K562 (cell line): ENCODE results near the gene HIKESHI. TPM values are rescaled to one million over a fixed set of nuclear protein-coding genes. Genes with fewer than 3 reads are reported as not detected.
"Not testable (repeated sequence)": the region's sequence is repeated elsewhere in the genome, so short reads cannot be mapped to it uniquely, and the experiment has no call there.

Experiments used
- ATAC-seq: fragments of 200-7000 bp; cut with Tn5 transposase; 3 replicates; pipeline ENCODE4 v1.9.1; 2020; ENCODE audit warnings: moderate library complexity
- BruUV-seq: library from RNA; stranded (reverse); fragments of 400-500 nt; replicated peaks from 2 replicates; lab custom pipeline; 2021; lab: Mats Ljungman, UMichigan
- CTCF ChIA-PET: fragments of 300-600 bp; formaldehyde crosslinking; extraction: SDS; loops from one replicate; lab custom pipeline; 2021; ENCODE audit warnings: low intra/inter-chr PET ratio; lab: Yijun Ruan, JAX
- POLR2A ChIA-PET: fragments of 300-600, 350-650 bp; sonication (Branson Sonifier 250); formaldehyde crosslinking; extraction: SDS; loops from one replicate; lab custom pipeline; 2021; ENCODE audit warnings: antibody characterized with exemption, inconsistent platforms; lab: Yijun Ruan, JAX
- DNase-seq, 4 experiments: peaks; one replicate each; pipeline versions ENCODE4 v3.0.0 to v3.0.0-alpha.2; 2011 to 2018; ENCODE audit warnings: low spot score in 3 of 4, mixed read lengths in 3 of 4; ENCODE audit errors: extremely low read depth in 1 of 4
- FAIRE-seq: peaks from 2 replicates; lab custom pipeline; 2011; peaks lifted over from hg19 to GRCh38; lab: Jason Lieb, UNC
- H2AFZ ChIP-seq: 2 replicates; pipeline ENCODE4 v1.6.0; 2011; ENCODE audit warnings: low read depth, low read length, control low read depth, inconsistent platforms
- H3K27ac ChIP-seq: fragments of 200-600 bp; 3 replicates; pipeline ENCODE4 v1.8.0; 2011; ENCODE audit warnings: low read depth, mild to moderate bottlenecking, control low read depth, inconsistent platforms, low read length, moderate library complexity, mixed read lengths; ENCODE audit errors: extremely low read depth
- H3K27me3 ChIP-seq, 2 experiments: fragments of 300-600 bp in 1 of 2; 2 replicates in 1 of 2; 3 replicates in 1 of 2; pipeline versions ENCODE4 v1.6.0 to v1.8.0; 2011; ENCODE audit warnings: inconsistent platforms in 2 of 2, low read length in 2 of 2, mild to moderate bottlenecking in 1 of 2, mixed read lengths in 1 of 2, moderate library complexity in 1 of 2; ENCODE audit not compliant: control insufficient read depth in 2 of 2, insufficient read depth in 2 of 2
- H3K36me3 ChIP-seq: fragments of 300-600 bp; 3 replicates; pipeline ENCODE4 v1.8.0; 2011; ENCODE audit warnings: mild to moderate bottlenecking, low read length, inconsistent platforms; ENCODE audit not compliant: control insufficient read depth, insufficient read depth
- H3K4me1 ChIP-seq, 2 experiments: fragments of 200-600 bp in 1 of 2; replicated peaks in 1 of 2; 2 replicates in 1 of 2; 3 replicates in 1 of 2; pipeline versions ENCODE4 v1.5.1 to v1.8.0; 2011; ENCODE audit warnings: inconsistent platforms in 2 of 2, low read length in 2 of 2, mild to moderate bottlenecking in 1 of 2, mixed read lengths in 1 of 2, moderate library complexity in 1 of 2; ENCODE audit not compliant: control insufficient read depth in 2 of 2, insufficient read depth in 2 of 2
- H3K4me2 ChIP-seq: 2 replicates; pipeline ENCODE4 v1.6.1; 2011; ENCODE audit warnings: low read length, control low read depth, inconsistent platforms, mixed read lengths; ENCODE audit not compliant: insufficient read depth
- H3K4me3 ChIP-seq: fragments of 200-600 bp; sonication (generic), shearing (Covaris generic); 2 replicates; pipeline ENCODE4 v1.5.1; 2016; ENCODE audit warnings: control low read depth, inconsistent platforms
- H3K79me2 ChIP-seq: fragments of 200-600 bp; 3 replicates; pipeline ENCODE4 v1.8.0; 2011; ENCODE audit warnings: low read length, inconsistent platforms; ENCODE audit not compliant: control insufficient read depth, insufficient read depth
- H3K9ac ChIP-seq, 2 experiments: 2 replicates each; pipeline versions ENCODE4 v1.6.0 to v1.6.1; 2011; ENCODE audit warnings: low read depth in 2 of 2, low read length in 2 of 2, control low read depth in 1 of 2, inconsistent platforms in 1 of 2, mild to moderate bottlenecking in 1 of 2, mixed read lengths in 1 of 2; ENCODE audit not compliant: insufficient read depth in 1 of 2
- H3K9me1 ChIP-seq: one replicate; pipeline ENCODE4 v1.6.0; 2011; ENCODE audit warnings: inconsistent platforms, mild to moderate bottlenecking, low read length, moderate library complexity; ENCODE audit not compliant: control insufficient read depth, insufficient read depth
- H3K9me3 ChIP-seq: replicated peaks from 2 replicates; pipeline ENCODE4 v1.5.1; 2011; ENCODE audit warnings: low read depth, low read length, inconsistent platforms; ENCODE audit not compliant: control insufficient read depth, insufficient read depth
- H4K20me1 ChIP-seq: replicated peaks from 2 replicates; pipeline ENCODE4 v1.6.1; 2011; ENCODE audit warnings: low read length, inconsistent platforms, mixed read lengths; ENCODE audit not compliant: control insufficient read depth, insufficient read depth
- BACH1 ChIP-seq: fragments of 200-800 bp; sonication (Bioruptor generic); IDR thresholded peaks from 2 replicates; pipeline ENCODE4 v1.6.1; 2016; ENCODE audit warnings: missing genetic modification characterization, missing compliant biosample characterization
- CTCF ChIP-seq, 3 experiments: IDR thresholded peaks in 2 of 3; conservative IDR thresholded peaks in 1 of 3; 2 replicates each; pipeline ENCODE4 v1.5.1; 2011 to 2012; ENCODE audit warnings: low read length in 3 of 3, mild to moderate bottlenecking in 3 of 3, control low read depth in 2 of 3, improper control_type of control experiment in 1 of 3, inconsistent platforms in 1 of 3, low read depth in 1 of 3, mixed read lengths in 1 of 3, moderate library complexity in 1 of 3; ENCODE audit not compliant: insufficient read depth in 2 of 3
- RAD21 ChIP-seq, 2 experiments: fragments of 250-450 bp in 1 of 2; fragments of 450-650 bp in 1 of 2; sonication (Bioruptor Pico) in 1 of 2; formaldehyde crosslinking in 1 of 2; IDR thresholded peaks in 1 of 2; conservative IDR thresholded peaks in 1 of 2; 2 replicates each; pipeline versions ENCODE4 v1.4.0 to v1.8.0; 2020 to 2022; ENCODE audit warnings: mild to moderate bottlenecking in 2 of 2, moderate library complexity in 1 of 2
- WGBS: fragments of 100-300 bp; shearing (Covaris generic); methylation state at CpG from one replicate; pipeline ENCODE4 v1.1.6; 2016; ENCODE audit warnings: low coverage, mixed read lengths; ENCODE audit not compliant: insufficient coverage; ENCODE audit errors: missing lambda C conversion rate; 5-methylcytosine and 5-hydroxymethylcytosine counted together
- in situ Hi-C: fragments of 300-500 bp; cut with MboI; formaldehyde crosslinking; loops from 4 replicates; pipeline ENCODE4 v1.15.0; 2018; ENCODE audit warnings: inconsistent platforms, mixed read lengths
- intact Hi-C: fragments of 100-400 bp; cut with micrococcal nuclease; formaldehyde crosslinking; loops from 2 replicates; pipeline ENCODE4 v1.14.2; 2022
- polyA plus RNA-seq, 8 experiments: library from polyadenylated mRNA; depleted of rRNA in 4 of 8; stranded (reverse) in 5 of 8; unstranded in 3 of 8; fragments of >200 nt; fragmentation: Nextera tagmentation in 2 of 8; fragmentation: Illumina TruSeq in 1 of 8; extraction: Ambion mirVana in 2 of 8; extraction: Trizol in 1 of 8; gene quantifications; 2 replicates each; pipeline versions ENCODE4 v1.2.1 to v1.2.3, GENCODE V29; 2011 to 2014; ENCODE audit warnings: inconsistent platforms in 1 of 8, missing spikeins in 1 of 8
- total RNA-seq, 7 experiments: library from RNA; depleted of rRNA in 6 of 7; stranded (reverse); fragments of >200 nt in 6 of 7; fragmentation: Illumina TruSeq in 2 of 7; extraction: Trizol in 2 of 7; gene quantifications; 2 replicates each; pipeline versions ENCODE4 v1.2.1 to v1.2.3, GENCODE V29; 2011 to 2021; ENCODE audit warnings: low replicate concordance in 1 of 7

HIKESHI gene
- total and polyA plus RNA-seq, 9 of the 15 experiments (the other 6 are each of a cell fraction or from before 2014, with no cell fraction given) = 33.2 to 196 (median 62.7) TPM

- CTCF ChIA-PET = no interaction called here
- no peak for FAIRE-seq
Measured at GRCh38 chr11:86355256-86355655, 53.2 kb downstream of the HIKESHI start.

GRCh38 chr11:86357412-86357811 is 55.4 kb downstream of the HIKESHI start:
- FAIRE-seq, H3K79me2 ChIP-seq, H3K36me3 ChIP-seq, H3K9me1 ChIP-seq, H3K4me1 ChIP-seq, H3K4me3 ChIP-seq, H3K9me3 ChIP-seq, H3K4me2 ChIP-seq, H4K20me1 ChIP-seq, CTCF ChIA-PET, H3K9ac ChIP-seq, H2AFZ ChIP-seq, BruUV-seq, ATAC-seq, in situ Hi-C loops, H3K27me3 ChIP-seq, H3K27ac ChIP-seq, DNase-seq: not testable (repeated sequence)
- 11% methylated on average over 4 of the region's 4 CpGs for WGBS
- intact Hi-C loops = loop anchor here (5.0 kb wide), 2 partner anchors 45 to 460 kb away; no protein-coding TSS in a partner anchor
- POLR2A ChIA-PET = interaction anchor here (0.7 to 2.0 kb wide), 6 partner anchors 9 to 1169 kb away, joined by 3 to 5 read pairs (median 3); no protein-coding TSS in a partner anchor

More at GRCh38 chr11:86355256-86355655, 53.2 kb downstream of the HIKESHI start:
- peak; percentile 67 for ATAC-seq
- no peaks in the 10 kb centered on the region for H3K9me1 ChIP-seq
- H3K27me3 ChIP-seq = no peaks in the 10 kb centered on the region
- H3K4me3 ChIP-seq = no peak overlapping the region
- H3K27ac ChIP-seq = no peak overlapping the region
- H4K20me1 ChIP-seq = no peaks in the 10 kb centered on the region
- H2AFZ ChIP-seq = no peak overlapping the region
- WGBS = 16% methylated on average over 4 of the region's 4 CpGs
- no TSS peak for BruUV-seq
- in situ Hi-C loops = no loop called here
- POLR2A ChIA-PET = no interaction called here
- DNase-seq = peak in 1 of 4 experiments; percentile 12
- no peak overlapping the region for H3K4me2 ChIP-seq
- H3K4me1 ChIP-seq = no peaks in the 10 kb centered on the region
- no peaks in the 10 kb centered on the region for H3K36me3 ChIP-seq
- peak in 2 of 3 experiments; percentile 9 to 16; a peak in 1 of 6 replicates for TF ChIP-seq CTCF (IDR thresholded peaks at IDR 0.05 in 2 of 3, conservative IDR thresholded peaks at IDR 0.05 in 1 of 3; ENCODE audit: insufficient read depth in 2 of 3, low read depth in 1 of 3, low read length in 3 of 3)
- TF ChIP-seq BACH1 (tag) = no peak
- TF ChIP-seq RAD21 (CRISPR knock-in tag; conservative IDR thresholded peaks at IDR 0.05 in 1 of 2, IDR thresholded peaks at IDR 0.05 in 1 of 2) = peak; percentile 5 to 44; a peak in 2 of 4 replicates
- intact Hi-C loops = loop anchor here (5.0 kb wide), 2 partner anchors 47 to 462 kb away; no protein-coding TSS in a partner anchor
- no peaks in the 10 kb centered on the region for H3K9me3 ChIP-seq
- H3K79me2 ChIP-seq = no peaks in the 10 kb centered on the region
- H3K9ac ChIP-seq = no peak overlapping the region
